Karpas-422 (cell line): ENCODE results near the gene CCDC78. TPM values are rescaled to one million over a fixed set of nuclear protein-coding genes. Genes with fewer than 3 reads are reported as not detected.

ENCODE experiments used
- DNase-seq: peaks from one replicate; pipeline ENCODE4 v3.0.0-alpha.2; 2015
- H2AFZ ChIP-seq: fragments of 200-600 bp; sonication (generic); 2 replicates; pipeline ENCODE4 v1.6.1; 2014; ENCODE audit warnings: antibody characterized with exemption, low read length, mixed read lengths
- H3K27ac ChIP-seq: fragments of 200-600 bp; sonication (generic); 2 replicates; pipeline ENCODE4 v1.5.1; 2014; ENCODE audit warnings: mild to moderate bottlenecking, low read length, moderate library complexity
- H3K27me3 ChIP-seq: fragments of 200-600 bp; sonication (generic); 2 replicates; pipeline ENCODE4 v1.6.1; 2014; ENCODE audit warnings: low read length, mixed read lengths
- H3K36me3 ChIP-seq: fragments of 200-600 bp; sonication (generic); 2 replicates; pipeline ENCODE4 v1.6.1; 2014; ENCODE audit warnings: low read length, mixed read lengths; ENCODE audit not compliant: insufficient read depth
- H3K4me1 ChIP-seq: fragments of 200-600 bp; sonication (generic); 2 replicates; pipeline ENCODE4 v1.6.1; 2014; ENCODE audit warnings: mild to moderate bottlenecking, low read length, mixed read lengths
- H3K4me2 ChIP-seq: fragments of 200-600 bp; sonication (generic); 2 replicates; pipeline ENCODE4 v1.6.1; 2014; ENCODE audit warnings: low read length, low read depth, mild to moderate bottlenecking; ENCODE audit not compliant: poor library complexity, severe bottlenecking
- H3K4me3 ChIP-seq: fragments of 200-600 bp; sonication (generic); 2 replicates; pipeline ENCODE4 v1.5.1; 2014; ENCODE audit warnings: mild to moderate bottlenecking, antibody characterized with exemption, low read length, mixed read lengths
- H3K79me2 ChIP-seq: fragments of 200-600 bp; sonication (generic); 2 replicates; pipeline ENCODE4 v1.6.1; 2014; ENCODE audit warnings: mild to moderate bottlenecking, low read length, mixed read lengths
- H3K9ac ChIP-seq: fragments of 200-600 bp; sonication (generic); 2 replicates; pipeline ENCODE4 v1.6.0; 2014; ENCODE audit warnings: low read length
- H3K9me2 ChIP-seq: fragments of 200-600 bp; sonication (generic), shearing (Covaris generic); replicated peaks from 2 replicates; pipeline ENCODE4 v1.6.0; 2014; ENCODE audit warnings: mild to moderate bottlenecking, low read length, moderate library complexity; ENCODE audit not compliant: insufficient read depth
- H3K9me3 ChIP-seq: fragments of 300-700, 200-600 bp; sonication (generic); 2 replicates; pipeline ENCODE4 v1.6.1; 2014; ENCODE audit warnings: low read length, mixed read lengths
- H4K20me1 ChIP-seq: fragments of 200-600 bp; sonication (generic); 2 replicates; pipeline ENCODE4 v1.6.1; 2014; ENCODE audit warnings: mild to moderate bottlenecking, antibody characterized with exemption, low read length, low read depth; ENCODE audit not compliant: insufficient read depth
- total RNA-seq: library from RNA; depleted of rRNA; stranded (reverse); fragments of >200 nt; shearing (Covaris generic); gene quantifications from 2 replicates; pipeline ENCODE4 v1.2.3, GENCODE V29; 2014; ENCODE audit warnings: low replicate concordance

The CCDC78 gene
- total RNA-seq, 1 experiment from 2014 or later = 29.4 TPM

- peak overlapping the region; percentile 89 for H3K4me2 ChIP-seq
- H3K27ac ChIP-seq = peak overlapping the region; percentile 91
- H3K9ac ChIP-seq = peak overlapping the region; percentile 75
- H3K9me2 ChIP-seq = no peaks in the 10 kb centered on the region
- H3K4me3 ChIP-seq = peak overlapping the region; percentile 73
- H3K27me3 ChIP-seq = no peaks in the 10 kb centered on the region
- H4K20me1 ChIP-seq = peaks cover 8% of the 10 kb centered on the region
- H3K4me1 ChIP-seq = peaks cover 83% of the 10 kb centered on the region
- peak; percentile 72 for DNase-seq
- no peaks in the 10 kb centered on the region for H3K9me3 ChIP-seq
- no peak overlapping the region for H2AFZ ChIP-seq
- H3K79me2 ChIP-seq = peaks cover 33% of the 10 kb centered on the region
- H3K36me3 ChIP-seq = 0 out of 2 replicates have a peak, but pooled peaks cover 6% of the 10 kb centered on the region
These were observed 618 bp downstream of the CCDC78 start for GRCh38 chr16:725463-726187.

- H3K4me2 ChIP-seq = peak overlapping the region; percentile 89
- H2AFZ ChIP-seq = no peak overlapping the region
- no peak for DNase-seq
- H3K4me3 ChIP-seq = peak overlapping the region; percentile 73; the same call in 1 of the 2 replicates
- peaks cover 32% of the 10 kb centered on the region for H3K79me2 ChIP-seq
- H4K20me1 ChIP-seq = peaks cover 8% of the 10 kb centered on the region
- H3K9me2 ChIP-seq = no peaks in the 10 kb centered on the region
- 0 out of 2 replicates have a peak, but pooled peaks cover 3% of the 10 kb centered on the region for H3K36me3 ChIP-seq
- H3K4me1 ChIP-seq = peaks cover 82% of the 10 kb centered on the region
- H3K27ac ChIP-seq = peak overlapping the region; percentile 91
- H3K27me3 ChIP-seq = no peaks in the 10 kb centered on the region
- no peaks in the 10 kb centered on the region for H3K9me3 ChIP-seq
- H3K9ac ChIP-seq = peak overlapping the region; percentile 75
These were observed 1.2 kb downstream of the CCDC78 start for GRCh38 chr16:725041-725376.

GRCh38 chr16:724188-725040, 1.8 kb downstream of the CCDC78 start:
- Histone ChIP-seq H4K20me1 (peaks cover 8% of the 10 kb centered on the region), H3K27me3 (no peaks in the 10 kb centered on the region), H3K9me2 (no peaks in the 10 kb centered on the region), H3K36me3 (0 out of 2 replicates have a peak, but pooled peaks cover 2% of the 10 kb centered on the region), H3K4me3 (peak overlapping the region; percentile 73; the same call in 1 of the 2 replicates), H3K9me3 (no peaks in the 10 kb centered on the region), H3K79me2 (peaks cover 28% of the 10 kb centered on the region), H3K4me2 (peak overlapping the region; percentile 89), H3K4me1 (peaks cover 82% of the 10 kb centered on the region), H2AFZ (no peak overlapping the region), H3K27ac (peak overlapping the region; percentile 91), H3K9ac (peak overlapping the region; percentile 75)
- peak; percentile 77 for DNase-seq

GRCh38 chr16:723695-724094, 2.5 kb downstream of the CCDC78 start:
- no peaks in the 10 kb centered on the region for H3K9me3 ChIP-seq
- peak overlapping the region; percentile 89 for H3K4me2 ChIP-seq
- peak overlapping the region; percentile 75 for H3K9ac ChIP-seq
- no peak overlapping the region for H2AFZ ChIP-seq
- peak overlapping the region; percentile 91 for H3K27ac ChIP-seq
- no peaks in the 10 kb centered on the region for H3K27me3 ChIP-seq
- H3K79me2 ChIP-seq = peaks cover 22% of the 10 kb centered on the region; the same call in 1 of the 2 replicates
- peaks cover 8% of the 10 kb centered on the region for H4K20me1 ChIP-seq
- DNase-seq = peak; percentile 52
- H3K9me2 ChIP-seq = no peaks in the 10 kb centered on the region
- 0 out of 2 replicates have a peak, but pooled peaks cover 2% of the 10 kb centered on the region for H3K36me3 ChIP-seq
- peak overlapping the region; percentile 35; the same call in 1 of the 2 replicates for H3K4me3 ChIP-seq
- H3K4me1 ChIP-seq = peaks cover 83% of the 10 kb centered on the region

GRCh38 chr16:722835-723633, 3.2 kb downstream of the CCDC78 start:
- peak overlapping the region; percentile 35; the same call in 1 of the 2 replicates for H3K4me3 ChIP-seq
- no peaks in the 10 kb centered on the region for H3K9me2 ChIP-seq
- no peaks in the 10 kb centered on the region for H3K9me3 ChIP-seq
- peaks cover 8% of the 10 kb centered on the region for H4K20me1 ChIP-seq
- H3K27me3 ChIP-seq = no peaks in the 10 kb centered on the region
- peak overlapping the region; percentile 89 for H3K4me2 ChIP-seq
- 0 out of 2 replicates have a peak, but pooled peaks cover 2% of the 10 kb centered on the region for H3K36me3 ChIP-seq
- H2AFZ ChIP-seq = no peak overlapping the region
- DNase-seq = peak; percentile 42
- peak overlapping the region; percentile 75 for H3K9ac ChIP-seq
- peak overlapping the region; percentile 91 for H3K27ac ChIP-seq
- peaks cover 81% of the 10 kb centered on the region for H3K4me1 ChIP-seq
- H3K79me2 ChIP-seq = 0 out of 2 replicates have a peak, but pooled peaks cover 18% of the 10 kb centered on the region

- Histone ChIP-seq H3K9me3 (no peaks in the 10 kb centered on the region), H3K9ac (peak overlapping the region; percentile 99), H3K79me2 (0 out of 2 replicates have a peak, but pooled peaks cover 15% of the 10 kb centered on the region), H3K27ac (no peak overlapping the region), H3K4me1 (peaks cover 84% of the 10 kb centered on the region), H2AFZ (no peak overlapping the region), H3K4me2 (peak overlapping the region; percentile 88), H3K9me2 (no peaks in the 10 kb centered on the region), H3K4me3 (peak overlapping the region; percentile 97), H3K36me3 (0 out of 2 replicates have a peak, but pooled peaks cover 2% of the 10 kb centered on the region), H4K20me1 (peaks cover 19% of the 10 kb centered on the region), H3K27me3 (no peaks in the 10 kb centered on the region)
- peak; percentile 45 for DNase-seq
These were observed 4.3 kb downstream of the CCDC78 start for GRCh38 chr16:721765-722540.
